Heart left ventricle (tissue), 13 donors: ENCODE measurements around the gene EMX1.

ENCODE experiments used
- CTCF ChIP-seq, 12 donors: fragments of 200-600 bp; sonication (generic) in 4 of 12; IDR thresholded peaks; one replicate each; pipeline versions ENCODE4 v1.5.0 to v1.8.0; 2018 to 2022; ENCODE audit warnings: antibody characterized with exemption in 12 of 12, mild to moderate bottlenecking in 5 of 12
- POLR2A ChIP-seq, 2 donors: fragments of 450-650 bp; IDR thresholded peaks; one replicate each; pipeline ENCODE4 v1.6.1; 2017; ENCODE audit warnings: antibody characterized with exemption in 2 of 2, mild to moderate bottlenecking in 2 of 2, moderate library complexity in 2 of 2
- donor health status: ischemic (EF 13 %, LVEDD 7.1; RV severe dilation, severe dysfunction).
- donor health status: DM: no; HTN: yes; CAD: no.
- donor health status: DM: no; HTN: no; CAD: no.
- donor health status: ischemic (EF 25% LVEDD 6.9; RV normal size, moderate dysfunction).
- donor health status: ischemic (EF 25% LVEDD 5.7; RV mildly dilated, moderate dysfunction).
- donor health status: ischemic (EF 35%, LVEDD 5.7; RV mildly dilated, moderate dysfunction).
- donor health status: nonischemic (EF 11% LVEDD 7.7; RV severe dilation, severe dysfunction).
- donor health status: DM: yes; HTN: yes; CAD: no.
- donor health status: PGD.
- donor health status: ischemic (EF 29% LVEDD 5.4; RV normal size, mild dysfunction).
- donor health status: nonischemic (EF 23%, LVEDD 6.1; RV moderate dilation, normal function).

DNA sequence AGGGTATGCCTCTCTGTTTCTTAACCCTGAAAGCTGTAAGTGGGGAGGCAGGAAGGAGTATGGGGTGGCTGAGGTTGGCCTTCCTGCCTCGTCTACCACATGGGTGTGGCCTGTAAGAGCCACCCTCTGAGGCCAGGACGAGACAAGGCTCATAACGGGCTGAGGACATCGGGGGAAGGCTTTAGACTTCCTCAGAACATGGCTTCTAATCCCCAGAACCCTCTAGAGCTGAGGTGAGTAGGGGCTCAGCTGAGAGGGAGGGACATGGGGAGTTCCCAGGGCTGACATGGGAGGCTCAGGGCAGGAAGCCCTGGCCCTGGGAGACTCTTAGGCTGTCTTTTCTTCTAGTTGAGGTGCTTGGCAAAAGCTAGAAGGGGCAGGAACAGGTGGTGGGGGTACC, 36.7 kb downstream of the EMX1 start:
- TF ChIP-seq CTCF (IDR thresholded peaks at IDR 0.05) (no peak), POLR2A (IDR thresholded peaks at IDR 0.05) (no peak)
